ENCODE results near the gene ORC2. TPM values are rescaled to one million over a fixed set of nuclear protein-coding genes. Genes with fewer than 3 reads are reported as not detected.
A peak's percentile ranks its signal among the peaks of the same experiment; 100 is the strongest.

The ORC2 gene
- total RNA-seq, 4 donors from 2014 or later = 17.8 to 32.3 (median 20.1) TPM

- no peaks in the 10 kb centered on the region for H3K9me3 ChIP-seq
- H3K27me3 ChIP-seq = no peaks in the 10 kb centered on the region
- WGBS, 2 donors = 9% methylated on average over 4 of the region's 4 CpGs
- H3K4me3 ChIP-seq = peak overlapping the region; percentile 84 to 98 (median 92)
- DNase-seq (ENCODE audit: low spot score in 2 of 2) = no peak
- no peak for TF ChIP-seq POLR2A (IDR thresholded peaks at IDR 0.05)
- no peak for TF ChIP-seq CTCF (IDR thresholded peaks at IDR 0.05)
- no peak for TF ChIP-seq EP300 (IDR thresholded peaks at IDR 0.05)
- peak overlapping the region; percentile 100 for H3K27ac ChIP-seq
- peaks cover 0 to 62% (median 26%) of the 10 kb centered on the region in 4 donors for H3K4me1 ChIP-seq
- peaks cover 4 to 30% (median 15%) of the 10 kb centered on the region in 3 donors for H3K36me3 ChIP-seq
These were observed 101.8 kb downstream of the ORC2 start for GRCh38 chr2:200861617-200862155.

- DNase-seq (ENCODE audit: low spot score in 2 of 2) = peak in 1 of 2 donors; percentile 57
- Histone ChIP-seq H3K4me1 (peaks cover 0 to 69% (median 26%) of the 10 kb centered on the region in 4 donors), H3K36me3 (peaks cover 4 to 44% (median 28%) of the 10 kb centered on the region in 3 donors), H3K9me3 (no peaks in the 10 kb centered on the region), H3K27me3 (no peaks in the 10 kb centered on the region), H3K4me3 (peak overlapping the region in 3 of 4 donors; percentile 10 to 94 (median 20)), H3K27ac (peak overlapping the region; percentile 35 to 100 (median 77))
- TF ChIP-seq CTCF (IDR thresholded peaks at IDR 0.05) = no peak
- peak in 1 of 2 donors; percentile 63 for TF ChIP-seq EP300 (IDR thresholded peaks at IDR 0.05)
- TF ChIP-seq POLR2A (IDR thresholded peaks at IDR 0.05) = peak in 1 of 2 donors; percentile 24
- 15 to 22% methylated on average over 12 of the region's 12 CpGs for WGBS, 2 donors
These were observed 103.2 kb downstream of the ORC2 start for GRCh38 chr2:200860092-200860795.

Small RNAs within 50 kb of the gene (small RNA-seq; reads per million reads assigned to genes)
- gene RF00019 = not detected
- not detected for gene RNU6-312P
- not detected for gene RNU6-762P

Other genes with a start within 250 kb of the ORC2 start
- 100 to 1,000 TPM; 179 to 285 (median 244) TPM for gene BZW1, start 151.8 kb downstream of the ORC2 start, total RNA-seq
- 100 to 1,000 TPM; 141 to 336 (median 261) TPM for gene CLK1, start 99.0 kb downstream of the ORC2 start, total RNA-seq
- gene PPIL3, start 74.6 kb downstream of the ORC2 start, total RNA-seq = 100 to 1,000 TPM in 1 of 4 donors, 10 to 100 TPM in 3; 24.6 to 119 (median 30.3) TPM
- 10 to 100 TPM; 17.5 to 38.5 (median 21.5) TPM for gene NIF3L1, start 74.3 kb downstream of the ORC2 start, total RNA-seq
- 10 to 100 TPM; 17.3 to 27.9 (median 18.6) TPM for gene HYCC2, start 108.0 kb upstream of the ORC2 start, total RNA-seq
- 10 to 100 TPM; 30.8 to 55.7 (median 52.1) TPM for gene NDUFB3, start 108.3 kb upstream of the ORC2 start, total RNA-seq
- 100 to 1,000 TPM; 158 to 284 (median 220) TPM for gene CFLAR, start 152.5 kb upstream of the ORC2 start, total RNA-seq
- gene CASP10, start 219.5 kb upstream of the ORC2 start, total RNA-seq = 10 to 100 TPM in 2 of 4 donors, 1 to 10 TPM in 2; 6.1 to 21.4 (median 11.2) TPM